ENCODE measurements around the gene MAML3.

DNA sequence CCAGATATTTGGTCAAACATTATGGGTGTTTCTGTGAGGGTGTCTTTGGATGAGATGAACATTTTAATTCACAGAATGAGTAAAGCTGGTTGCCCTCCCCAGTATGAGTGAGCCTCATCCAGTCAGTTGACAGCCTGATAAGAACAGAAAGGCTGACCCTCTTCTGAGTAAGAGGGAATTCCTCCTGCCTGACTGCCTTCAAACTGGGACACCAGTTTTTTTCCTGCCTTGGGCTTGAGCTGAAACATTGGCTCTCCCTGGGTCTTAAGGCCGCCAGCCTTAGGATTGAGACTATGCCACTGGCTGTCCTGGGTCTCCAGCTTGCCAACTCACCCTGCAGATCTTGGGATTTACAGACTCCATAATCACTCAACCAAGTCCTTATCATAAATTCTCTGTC, 14.5 kb upstream of the MAML3 start:
- TF ChIP-seq GATA2 (IDR thresholded peaks at IDR 0.05; ENCODE audit: low read depth, low read length), result no peak
- no peak for TF ChIP-seq GATA3 (IDR thresholded peaks at IDR 0.05; ENCODE audit: low read depth, low read length)
